Small intestine (tissue), 7 donors: ENCODE results near the gene NAB1. TPM values are rescaled to one million over a fixed set of nuclear protein-coding genes. Genes with fewer than 3 reads are reported as not detected.

ENCODE experiments used
- DNase-seq, 2 donors: peaks; one replicate each; pipeline versions ENCODE4 v3.0.0 to v3.0.0-alpha.2; 2013
- FAIRE-seq: peaks from 2 replicates; lab custom pipeline; 2012; peaks lifted over from hg19 to GRCh38; lab: Jason Lieb, UNC
- H3K27ac ChIP-seq, 3 donors: one replicate each; pipeline ENCODE4 v1.5.1; 2013; ENCODE audit warnings: low read length in 2 of 3, mild to moderate bottlenecking in 2 of 3, control low read depth in 1 of 3, inconsistent platforms in 1 of 3, low read depth in 1 of 3, moderate library complexity in 1 of 3
- H3K27me3 ChIP-seq, 3 donors: one replicate each; pipeline ENCODE4 v1.6.1; 2013; ENCODE audit warnings: low read length in 3 of 3, inconsistent platforms in 1 of 3; ENCODE audit not compliant: control insufficient read depth in 3 of 3, insufficient read depth in 3 of 3
- H3K36me3 ChIP-seq, 3 donors: one replicate each; pipeline ENCODE4 v1.6.1; 2013; ENCODE audit warnings: low read length in 3 of 3, inconsistent platforms in 1 of 3, low read depth in 1 of 3, mild to moderate bottlenecking in 1 of 3, moderate library complexity in 1 of 3; ENCODE audit not compliant: control insufficient read depth in 3 of 3, insufficient read depth in 2 of 3
- H3K4me1 ChIP-seq, 3 donors: one replicate each; pipeline ENCODE4 v1.6.1; 2013; ENCODE audit warnings: low read length in 2 of 3, inconsistent platforms in 1 of 3, low read depth in 1 of 3, mild to moderate bottlenecking in 1 of 3, moderate library complexity in 1 of 3; ENCODE audit not compliant: control insufficient read depth in 3 of 3, insufficient read depth in 2 of 3
- H3K4me3 ChIP-seq, 3 donors: one replicate each; pipeline ENCODE4 v1.5.1; 2013; ENCODE audit warnings: low read length in 3 of 3, control low read depth in 1 of 3, inconsistent platforms in 1 of 3, low read depth in 1 of 3, mild to moderate bottlenecking in 1 of 3, moderate library complexity in 1 of 3
- H3K9me3 ChIP-seq, 2 donors: one replicate each; pipeline ENCODE4 v1.6.1; 2013; ENCODE audit warnings: low read depth in 1 of 2, low read length in 1 of 2; ENCODE audit not compliant: control insufficient read depth in 2 of 2, insufficient read depth in 1 of 2
- WGBS, 3 donors: extraction: QIAGEN DNeasy Blood & Tissue Kit; methylation state at CpG; one replicate each; pipeline ENCODE4 v1.1.7; 2013; 5-methylcytosine and 5-hydroxymethylcytosine counted together
- polyA plus RNA-seq, 4 donors: library from polyadenylated mRNA; stranded (reverse) in 3 of 4; unstranded in 1 of 4; fragments of 200-250 nt in 3 of 4; fragments of 120-200 nt in 1 of 4; gene quantifications; one replicate each; pipeline versions ENCODE4 v1.2.1 to v1.2.3, GENCODE V29; 2013
- donor health status: healthy with polysubstance abuse.
- donor health status: control.
- donor health status: control.
- donor health status: Bipolar disorder and iron deficiency.
- donor health status: healthy.

Gene NAB1
- polyA plus RNA-seq, 4 donors = 5.1 to 44.1 (median 11.6) TPM

- Histone ChIP-seq H3K4me1 (peaks cover 0 to 8% (median 0%) of the 10 kb centered on the region in 3 donors), H3K27ac (peak overlapping the region in 1 of 3 donors; percentile 27), H3K36me3 (peaks cover 0 to 10% (median 4%) of the 10 kb centered on the region in 3 donors), H3K4me3 (no peak overlapping the region), H3K9me3 (no peaks in the 10 kb centered on the region), H3K27me3 (no peaks in the 10 kb centered on the region)
- FAIRE-seq = no peak
- 78 to 88% (median 81%) methylated on average over 4 of the region's 4 CpGs for WGBS, 3 donors
- DNase-seq = no peak
Measured at GRCh38 chr2:190657474-190658255, 8.8 kb downstream of the NAB1 start.

GRCh38 chr2:190659553-190659952, 10.7 kb downstream of the NAB1 start:
- Histone ChIP-seq H3K9me3 (no peaks in the 10 kb centered on the region), H3K27ac (no peak overlapping the region), H3K4me3 (no peak overlapping the region), H3K27me3 (no peaks in the 10 kb centered on the region), H3K4me1 (peaks cover 0 to 6% (median 0%) of the 10 kb centered on the region in 3 donors), H3K36me3 (peaks cover 0 to 14% (median 4%) of the 10 kb centered on the region in 3 donors)
- DNase-seq = no peak
- no peak for FAIRE-seq
- WGBS, 3 donors = 96 to 97% (median 96%) methylated on average over 8 of the region's 8 CpGs

- 69 to 82% (median 78%) methylated on average over 3 of the region's 3 CpGs for WGBS, 3 donors
- Histone ChIP-seq H3K36me3 (peaks cover 0 to 14% (median 4%) of the 10 kb centered on the region in 3 donors), H3K9me3 (no peaks in the 10 kb centered on the region), H3K27me3 (no peaks in the 10 kb centered on the region), H3K4me3 (no peak overlapping the region), H3K27ac (no peak overlapping the region), H3K4me1 (peaks cover 0 to 2% (median 0%) of the 10 kb centered on the region in 3 donors)
- no peak for FAIRE-seq
- DNase-seq = no peak
Measured at GRCh38 chr2:190662754-190663153, 13.9 kb downstream of the NAB1 start.

- DNase-seq (no peak), FAIRE-seq (no peak)
- H3K4me3 ChIP-seq = no peak overlapping the region
- H3K4me1 ChIP-seq = no peaks in the 10 kb centered on the region
- H3K27me3 ChIP-seq = no peaks in the 10 kb centered on the region
- H3K36me3 ChIP-seq = peaks cover 0 to 14% (median 2%) of the 10 kb centered on the region in 3 donors
- H3K27ac ChIP-seq = no peak overlapping the region
- 48 to 55% (median 52%) methylated on average over 2 of the region's 2 CpGs for WGBS, 3 donors
- no peaks in the 10 kb centered on the region for H3K9me3 ChIP-seq
Measured at GRCh38 chr2:190663348-190663747, 14.5 kb downstream of the NAB1 start.

- Histone ChIP-seq H3K9me3 (no peaks in the 10 kb centered on the region), H3K4me3 (no peak overlapping the region), H3K27me3 (no peaks in the 10 kb centered on the region), H3K27ac (no peak overlapping the region), H3K36me3 (peaks cover 0 to 14% (median 0%) of the 10 kb centered on the region in 3 donors), H3K4me1 (no peaks in the 10 kb centered on the region)
- DNase-seq = no peak
- FAIRE-seq = no peak
- WGBS, 3 donors = 79 to 90% (median 82%) methylated on average over 3 of the region's 3 CpGs
Measured at GRCh38 chr2:190663839-190664238, 15.0 kb downstream of the NAB1 start.

GRCh38 chr2:190664240-190664639, 15.4 kb downstream of the NAB1 start:
- no peak overlapping the region for H3K27ac ChIP-seq
- H3K4me1 ChIP-seq = no peaks in the 10 kb centered on the region
- no peaks in the 10 kb centered on the region for H3K27me3 ChIP-seq
- peaks cover 0 to 12% (median 0%) of the 10 kb centered on the region in 3 donors for H3K36me3 ChIP-seq
- 88 to 100% (median 90%) methylated on average over 2 of the region's 2 CpGs for WGBS, 3 donors
- H3K4me3 ChIP-seq = no peak overlapping the region
- FAIRE-seq (no peak), DNase-seq (no peak)
- no peaks in the 10 kb centered on the region for H3K9me3 ChIP-seq

GRCh38 chr2:190666895-190667294, 18.0 kb downstream of the NAB1 start:
- Histone ChIP-seq H3K27ac (no peak overlapping the region), H3K9me3 (no peaks in the 10 kb centered on the region), H3K36me3 (peaks cover 0 to 9% (median 4%) of the 10 kb centered on the region in 3 donors), H3K27me3 (no peaks in the 10 kb centered on the region), H3K4me3 (no peak overlapping the region), H3K4me1 (no peaks in the 10 kb centered on the region)
- no peak for DNase-seq
- no peak for FAIRE-seq
- 57 to 89% (median 67%) methylated on average over 1 of the region's 1 CpG for WGBS, 3 donors

- no peak for DNase-seq
- Histone ChIP-seq H3K4me1 (no peaks in the 10 kb centered on the region), H3K9me3 (no peaks in the 10 kb centered on the region), H3K4me3 (no peak overlapping the region), H3K36me3 (peaks cover 0 to 12% (median 6%) of the 10 kb centered on the region in 3 donors), H3K27ac (no peak overlapping the region), H3K27me3 (no peaks in the 10 kb centered on the region)
- no peak for FAIRE-seq
Measured at GRCh38 chr2:190668892-190669291, 20.0 kb downstream of the NAB1 start.
